Peyer's patch (tissue), 4 donors: ENCODE data around the gene LSM12. TPM values are rescaled to one million over a fixed set of nuclear protein-coding genes. Genes with fewer than 3 reads are reported as not detected.
A peak's percentile ranks its signal among the peaks of the same experiment; 100 is the strongest.
"Not testable (repeated sequence)": the region's sequence is repeated elsewhere in the genome, so short reads cannot be mapped to it uniquely, and the experiment has no call there.

Experiments
- DNase-seq, 3 donors: peaks; one replicate each; pipeline ENCODE4 v3.0.0-alpha.2; 2017 to 2019
- H3K27ac ChIP-seq, 4 donors: fragments of 200-600 bp; sonication (generic); one replicate each; pipeline ENCODE4 v1.5.1; 2016 to 2019
- H3K27me3 ChIP-seq, 2 donors: fragments of 200-600 bp; sonication (generic); one replicate each; pipeline ENCODE4 v1.5.1; 2019
- H3K36me3 ChIP-seq, 3 donors: fragments of 200-600 bp; sonication (generic); one replicate each; pipeline ENCODE4 v1.5.1; 2016 to 2019
- H3K4me1 ChIP-seq, 4 donors: fragments of 200-600 bp; sonication (generic); one replicate each; pipeline ENCODE4 v1.5.1; 2016 to 2019
- H3K4me3 ChIP-seq, 4 donors: fragments of 200-600 bp; sonication (generic); 1 replicate in 3 of 4; 2 replicates in 1 of 4; pipeline ENCODE4 v1.5.1; 2016 to 2019; ENCODE audit warnings: mild to moderate bottlenecking in 1 of 4
- H3K9me3 ChIP-seq, 4 donors: fragments of 200-600 bp; sonication (generic); one replicate each; pipeline ENCODE4 v1.5.1; 2016 to 2019; ENCODE audit warnings: mild to moderate bottlenecking in 1 of 4
- CTCF ChIP-seq, 6 experiments: fragments of 450-650 bp in 4 of 6; fragments of 200-600 bp in 2 of 6; sonication (generic) in 1 of 6; IDR thresholded peaks; one replicate each; pipeline ENCODE4 v1.5.1; 2017 to 2019; ENCODE audit warnings: antibody characterized with exemption in 6 of 6, mild to moderate bottlenecking in 3 of 6, moderate library complexity in 1 of 6
- POLR2A ChIP-seq, 2 donors: fragments of 450-650 bp; IDR thresholded peaks; one replicate each; pipeline ENCODE4 v1.5.1; 2017; ENCODE audit warnings: antibody characterized with exemption in 2 of 2, mild to moderate bottlenecking in 2 of 2, moderate library complexity in 2 of 2
- total RNA-seq, 4 donors: library from RNA; depleted of rRNA; stranded (reverse); fragments of >200 nt; gene quantifications; one replicate each; pipeline ENCODE4 v1.1.0, GENCODE V29; 2016

The LSM12 gene
- total RNA-seq, 4 donors from 2014 or later = 10.7 to 28.4 (median 26.1) TPM

DNA sequence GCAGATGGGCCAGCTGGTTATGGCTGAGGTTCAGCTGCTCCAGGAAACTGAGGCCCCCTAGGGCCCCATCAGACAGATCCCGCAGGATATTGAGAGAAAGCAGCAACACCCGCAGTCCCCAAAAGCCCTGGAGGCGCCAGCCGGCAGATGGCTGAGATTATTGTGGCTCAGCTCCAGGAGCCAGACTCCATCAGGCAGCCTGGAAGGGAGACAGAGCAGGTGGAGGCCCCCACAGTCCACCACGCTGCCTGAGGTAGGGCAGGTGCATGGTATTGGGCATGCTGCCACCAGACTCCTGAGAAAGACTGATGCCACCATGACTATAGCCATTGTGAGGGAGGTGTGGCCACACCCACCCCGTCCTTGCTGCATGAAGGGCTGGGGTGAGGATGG, 42.2 kb downstream of the LSM12 start:
- no peak for DNase-seq
- TF ChIP-seq CTCF (IDR thresholded peaks at IDR 0.05) = no peak
- TF ChIP-seq POLR2A (IDR thresholded peaks at IDR 0.05) = no peak
- Histone ChIP-seq H3K4me3 (no peak overlapping the region), H3K36me3 (no peaks in the 10 kb centered on the region), H3K27me3 (no peaks in the 10 kb centered on the region), H3K9me3 (no peaks in the 10 kb centered on the region), H3K27ac (no peak overlapping the region), H3K4me1 (no peaks in the 10 kb centered on the region)

- TF ChIP-seq POLR2A (IDR thresholded peaks at IDR 0.05) = no peak
- no peak for TF ChIP-seq CTCF (IDR thresholded peaks at IDR 0.05)
- H3K36me3 ChIP-seq = no peaks in the 10 kb centered on the region
- no peaks in the 10 kb centered on the region for H3K27me3 ChIP-seq
- H3K4me1 ChIP-seq = no peaks in the 10 kb centered on the region
- no peak overlapping the region for H3K4me3 ChIP-seq
- H3K27ac ChIP-seq = no peak overlapping the region
- no peak for DNase-seq
- H3K9me3 ChIP-seq = no peaks in the 10 kb centered on the region
Observed at GRCh38 chr17:44023545-44024270, 42.8 kb downstream of the LSM12 start.

DNA sequence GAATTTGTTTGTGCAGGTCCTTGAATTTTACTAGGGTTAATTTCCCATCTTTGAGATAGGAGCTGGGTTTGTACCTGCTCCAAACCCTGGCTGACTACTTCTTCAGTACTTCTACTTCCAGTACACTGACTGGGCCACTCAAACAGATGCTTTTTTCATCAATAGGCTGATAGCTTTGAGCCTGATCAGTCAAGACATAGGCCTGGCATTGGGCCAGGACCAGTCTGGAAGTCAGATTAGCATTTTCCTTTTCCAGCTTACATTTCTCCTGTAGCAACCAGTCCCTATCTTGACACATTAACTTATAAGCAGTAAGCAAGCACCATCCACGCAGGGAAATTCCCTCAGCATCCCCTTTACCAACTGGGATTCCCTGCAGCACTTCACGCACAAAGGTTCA, 44.2 kb downstream of the LSM12 start:
- Histone ChIP-seq H3K36me3 (no peaks in the 10 kb centered on the region), H3K4me3 (no peak overlapping the region)
- DNase-seq = no peak

DNA sequence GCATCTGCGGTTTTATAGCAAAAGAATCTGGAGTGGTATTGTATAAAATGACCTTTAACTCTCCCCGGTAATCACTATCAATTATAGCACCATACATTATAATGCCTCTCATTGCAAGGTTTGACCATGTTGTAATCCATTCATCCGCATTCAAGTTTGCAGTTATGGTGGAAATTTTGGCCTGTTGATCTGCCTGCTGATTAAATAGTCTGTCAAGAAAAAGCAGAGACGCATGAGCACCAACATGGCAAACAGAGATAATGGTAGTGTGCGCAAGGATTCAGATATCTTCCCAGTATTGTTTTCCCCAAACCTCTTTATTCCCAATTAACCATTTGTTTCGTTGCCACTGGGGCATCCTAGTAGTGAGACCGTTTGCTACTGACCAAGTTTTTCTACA, 45.2 kb downstream of the LSM12 start:
- not testable (repeated sequence) for H3K27me3 ChIP-seq, H3K4me1 ChIP-seq, H3K4me3 ChIP-seq, H3K9me3 ChIP-seq, DNase-seq, H3K36me3 ChIP-seq, H3K27ac ChIP-seq

More for the DNA sequence above, 44.2 kb downstream of the LSM12 start:
- no peaks in the 10 kb centered on the region for H3K27me3 ChIP-seq
- H3K4me1 ChIP-seq = no peaks in the 10 kb centered on the region
- no peaks in the 10 kb centered on the region for H3K9me3 ChIP-seq
- TF ChIP-seq CTCF (IDR thresholded peaks at IDR 0.05) = no peak
- H3K27ac ChIP-seq = no peak overlapping the region

DNA sequence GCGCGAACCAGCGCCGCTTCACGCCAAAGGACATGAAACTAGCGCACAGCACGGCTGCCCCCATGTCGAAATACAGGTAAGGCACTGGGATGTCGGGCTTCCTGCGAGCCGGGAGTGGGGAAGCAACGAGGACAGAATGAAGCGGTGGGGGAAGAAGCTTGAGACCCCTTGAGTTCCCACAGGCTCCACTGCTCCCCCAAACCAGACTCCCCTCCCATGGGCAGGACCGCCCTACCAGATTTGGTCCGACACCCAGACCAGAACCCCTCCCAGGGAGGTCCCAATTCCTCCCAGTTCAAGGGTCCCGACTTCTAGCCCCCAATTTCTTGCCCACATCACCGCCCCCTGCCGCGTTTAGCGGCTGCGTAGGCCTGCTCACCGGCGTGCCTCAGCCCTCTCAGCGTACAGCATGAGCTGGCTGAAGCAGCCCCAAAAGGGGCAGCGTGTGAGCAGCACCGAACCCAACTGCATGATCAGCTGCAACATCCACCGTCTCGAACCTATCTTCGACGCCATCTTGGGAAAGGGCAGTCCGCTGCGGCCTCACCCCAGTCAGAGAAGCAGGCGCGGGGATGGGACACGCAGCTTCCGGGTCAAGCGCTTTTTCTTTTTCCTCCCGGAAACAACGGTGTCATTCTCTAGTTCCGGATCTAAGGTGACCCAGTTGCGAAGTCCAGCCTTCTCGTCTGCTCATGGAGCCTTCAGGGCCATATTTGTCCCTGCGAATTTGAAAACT, 51.9 kb downstream of the LSM12 start, which contains the start of gene TMEM101:
TMEM101 (minus strand) TSS at position 527 of the 736 bp plus-strand sequence; CDS start at position 516, 11 bp downstream.
- Histone ChIP-seq H3K27me3 (no peaks in the 10 kb centered on the region), H3K4me1 (peaks cover 0 to 10% (median 7%) of the 10 kb centered on the region in 4 donors), H3K36me3 (peaks cover 0 to 7% (median 0%) of the 10 kb centered on the region in 3 donors), H3K9me3 (no peaks in the 10 kb centered on the region), H3K27ac (peak within 1 kb of the TSS; percentile 48 to 76 (median 72)), H3K4me3 (peak within 1 kb of the TSS; percentile 71 to 94 (median 76))
- TF ChIP-seq POLR2A (IDR thresholded peaks at IDR 0.05) = peak in 1 of 2 donors; percentile 22
- TF ChIP-seq CTCF (IDR thresholded peaks at IDR 0.05) = peak in 1 of 6 experiments; percentile 2
- DNase-seq = peak; percentile 88 to 96 (median 89)

DNA sequence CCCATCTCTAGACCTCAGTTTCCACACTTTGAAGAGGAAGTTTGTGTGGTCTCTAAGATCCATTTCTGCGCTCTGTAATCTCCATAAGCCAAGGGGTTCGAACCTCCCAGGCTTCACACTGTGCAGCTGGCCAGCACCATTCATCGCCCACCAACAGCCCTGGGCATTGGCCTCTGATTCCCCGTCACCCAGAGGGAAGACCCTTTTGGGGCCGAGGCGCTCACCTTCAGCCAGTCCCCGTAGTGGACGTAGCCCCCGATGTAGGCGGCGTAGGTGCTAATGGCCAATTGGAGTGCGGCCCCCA, 52.4 kb downstream of the LSM12 start:
- TF ChIP-seq POLR2A (IDR thresholded peaks at IDR 0.05) (no peak), CTCF (IDR thresholded peaks at IDR 0.05) (no peak)
- Histone ChIP-seq H3K9me3 (no peaks in the 10 kb centered on the region), H3K4me1 (peaks cover 0 to 10% (median 7%) of the 10 kb centered on the region in 4 donors), H3K4me3 (peak overlapping the region; percentile 71 to 94 (median 76)), H3K27ac (peak overlapping the region in 2 of 4 donors; percentile 74 to 76), H3K36me3 (peaks cover 0 to 12% (median 0%) of the 10 kb centered on the region in 3 donors), H3K27me3 (no peaks in the 10 kb centered on the region)
- DNase-seq = no peak
